Gastroesophageal sphincter (tissue), 3 donors: ENCODE measurements around the gene RPS10.

Experiments used
- CTCF ChIP-seq, 4 experiments: fragments of 200-600 bp in 2 of 4; fragments of 450-650 bp in 2 of 4; sonication (generic) in 1 of 4; IDR thresholded peaks; one replicate each; pipeline ENCODE4 v1.5.1; 2017 to 2019; ENCODE audit warnings: antibody characterized with exemption in 4 of 4, mild to moderate bottlenecking in 2 of 4, moderate library complexity in 2 of 4
- EP300 ChIP-seq: sonication (generic); formaldehyde crosslinking; IDR thresholded peaks from one replicate; pipeline ENCODE4 v1.6.1; 2017; ENCODE audit warnings: antibody characterized with exemption, mild to moderate bottlenecking
- POLR2A ChIP-seq, 2 donors: fragments of 450-650 bp; IDR thresholded peaks; one replicate each; pipeline ENCODE4 v1.6.1; 2017; ENCODE audit warnings: antibody characterized with exemption in 2 of 2, mild to moderate bottlenecking in 2 of 2, moderate library complexity in 1 of 2
- POLR2AphosphoS5 ChIP-seq: sonication (generic); formaldehyde crosslinking; IDR thresholded peaks from one replicate; pipeline ENCODE4 v1.6.1; 2017; ENCODE audit warnings: antibody characterized with exemption

- TF ChIP-seq POLR2A (IDR thresholded peaks at IDR 0.05) (no peak), CTCF (IDR thresholded peaks at IDR 0.05) (no peak), EP300 (no peak), POLR2AphosphoS5 (no peak)
These were observed 40.1 kb downstream of the RPS10 start for GRCh38 chr6:34385793-34386195.
